NCI-H526 (cell line): ENCODE measurements around the gene CCAR1.
A peak's percentile ranks its signal among the peaks of the same experiment; 100 is the strongest.
"Not testable (repeated sequence)": the region's sequence is repeated elsewhere in the genome, so short reads cannot be mapped to it uniquely, and the experiment has no call there.

Source experiments
- DNase-seq, 2 experiments: peaks; one replicate each; lab custom pipeline; 2025; lab: John Stamatoyannopoulos, UW

CCAR1 gene

GRCh38 chr10:68759967-68760366 lies 38.9 kb downstream of the CCAR1 start:
- DNase-seq = no peak

GRCh38 chr10:68767407-68767806 lies 46.4 kb downstream of the CCAR1 start:
- not testable (repeated sequence) for DNase-seq

- DNase-seq = no peak
Observed at GRCh38 chr10:68781613-68782574, 60.9 kb downstream of the CCAR1 start.

GRCh38 chr10:68784476-68784875 lies 63.4 kb downstream of the CCAR1 start:
- DNase-seq = no peak

- DNase-seq = no peak
Observed at GRCh38 chr10:68787813-68788212, 66.8 kb downstream of the CCAR1 start.

- DNase-seq = no peak
Observed at GRCh38 chr10:68790476-68790875, 69.4 kb downstream of the CCAR1 start.

GRCh38 chr10:68792115-68792514 lies 71.1 kb downstream of the CCAR1 start:
- DNase-seq = peak in 1 of 2 experiments; percentile 1

- DNase-seq = no peak
Observed at GRCh38 chr10:68795886-68796532, 75.0 kb downstream of the CCAR1 start.

- no peak for DNase-seq
Observed at GRCh38 chr10:68796605-68797004, 75.6 kb downstream of the CCAR1 start.

GRCh38 chr10:68800211-68800610 lies 79.2 kb downstream of the CCAR1 start:
- no peak for DNase-seq

- no peak for DNase-seq
Observed at GRCh38 chr10:68804692-68805091, 83.7 kb downstream of the CCAR1 start.

GRCh38 chr10:68810830-68811229 lies 89.8 kb downstream of the CCAR1 start:
- not testable (repeated sequence) for DNase-seq

GRCh38 chr10:68811314-68812009 lies 90.4 kb downstream of the CCAR1 start:
- DNase-seq = no peak

GRCh38 chr10:68812420-68812819 lies 91.4 kb downstream of the CCAR1 start:
- no peak for DNase-seq

- peak in 1 of 2 experiments; percentile 12 for DNase-seq
Observed at GRCh38 chr10:68813559-68813958, 92.5 kb downstream of the CCAR1 start.

- DNase-seq = no peak
Observed at GRCh38 chr10:68816796-68817412, 95.9 kb downstream of the CCAR1 start.

GRCh38 chr10:68820359-68820758 lies 99.3 kb downstream of the CCAR1 start:
- DNase-seq = not testable (repeated sequence)

- DNase-seq = not testable (repeated sequence)
Observed at GRCh38 chr10:68822626-68823025, 101.6 kb downstream of the CCAR1 start.

GRCh38 chr10:68826764-68827591 lies 105.9 kb downstream of the CCAR1 start, which contains the start of gene STOX1:
TSS of gene STOX1 (plus strand) at chr10:68827531. CDS start at chr10:68827624, 93 bp downstream.
- peak in 1 of 2 experiments; percentile 82 for DNase-seq

- not testable (repeated sequence) for DNase-seq
Observed at GRCh38 chr10:68827592-68827959, 106.5 kb downstream of the CCAR1 start.

GRCh38 chr10:68828083-68828601 lies 107.1 kb downstream of the CCAR1 start:
- peak in 1 of 2 experiments; percentile 20 for DNase-seq
